GM21360 (cell line): Measurements from ENCODE around the gene OR8H2.
"Not testable (repeated sequence)": the region's sequence is repeated elsewhere in the genome, so short reads cannot be mapped to it uniquely, and the experiment has no call there.

Experiments
- ATAC-seq: cut with Tn5 transposase; IDR thresholded peaks from one replicate; pipeline ENCODE4 v1.9.1; 2021; ENCODE audit warnings: mild to moderate bottlenecking, moderate library complexity; ENCODE audit not compliant: unreplicated experiment

Gene OR8H2

DNA sequence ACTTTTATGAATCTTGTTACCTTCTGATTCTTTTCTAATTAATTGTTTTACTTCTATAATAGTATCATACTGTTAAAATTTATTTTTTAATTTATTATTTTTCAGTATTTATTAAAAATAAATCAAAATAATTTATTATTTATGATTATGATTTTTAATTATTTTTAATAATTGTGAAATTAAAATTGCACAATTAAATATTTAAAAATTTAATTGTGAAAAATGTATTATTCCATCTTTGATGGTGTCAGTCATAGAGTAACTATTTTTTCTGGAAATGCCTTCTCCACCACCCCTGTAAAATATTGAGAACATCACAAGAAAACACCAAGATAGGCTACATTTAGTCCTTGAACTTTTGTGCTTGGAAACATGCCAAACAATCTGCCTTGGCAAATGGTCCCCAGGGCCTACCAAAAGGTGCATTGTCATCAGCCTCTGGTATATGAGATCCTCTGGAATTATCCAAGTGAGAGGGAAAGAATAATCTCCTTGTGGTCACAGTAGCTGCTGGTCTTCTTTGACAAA, at the start of gene OR8H2:
Gene OR8H2, plus strand, starts transcription at position 478 of the 528 bp plus-strand sequence. CDS start 1,356 bp downstream, outside the sequence.
- no peak for ATAC-seq

GRCh38 chr11:56056366-56056765, 47.1 kb upstream of the OR8H2 start:
- not testable (repeated sequence) for ATAC-seq

GRCh38 chr11:56057661-56058237, 45.7 kb upstream of the OR8H2 start:
- ATAC-seq, result not testable (repeated sequence)

GRCh38 chr11:56058260-56058780, 45.2 kb upstream of the OR8H2 start:
- not testable (repeated sequence) for ATAC-seq

DNA sequence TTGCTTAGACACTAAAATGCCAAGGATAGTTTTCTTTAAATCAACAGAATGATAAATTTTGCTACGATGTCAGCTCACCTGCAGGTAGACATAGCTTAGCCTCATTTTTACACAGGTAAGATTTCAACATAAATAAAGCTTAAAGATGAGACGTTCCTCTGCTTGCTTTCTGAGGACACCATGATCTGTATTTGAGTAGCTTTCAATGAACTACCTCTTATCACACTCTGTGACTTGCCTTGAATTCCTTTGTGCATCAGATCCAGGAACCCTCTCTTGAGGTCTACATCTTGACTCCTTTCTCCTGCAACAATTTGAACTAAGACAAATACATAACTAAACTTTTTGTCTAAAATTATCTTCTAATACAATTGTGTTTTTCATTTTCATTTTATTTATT, 36.5 kb upstream of the OR8H2 start:
- ATAC-seq, result no peak

DNA sequence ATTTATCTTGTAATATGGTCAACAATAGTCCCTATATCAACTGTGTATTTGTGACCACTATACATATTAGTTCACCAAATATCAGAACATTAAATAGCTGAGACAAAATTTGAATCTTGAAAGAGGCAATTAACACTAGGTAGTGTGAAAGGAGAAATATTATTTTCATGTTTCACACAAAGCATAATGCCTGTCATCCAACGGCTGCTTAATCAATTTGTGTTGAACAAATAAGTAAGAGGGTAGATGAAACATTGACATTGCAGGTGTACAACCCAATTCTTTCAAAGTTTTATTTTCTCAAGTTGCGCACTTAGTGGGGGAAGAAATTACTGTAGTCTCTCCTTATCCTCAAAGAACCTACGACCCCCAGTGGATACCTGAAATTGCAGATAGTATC, 13.8 kb upstream of the OR8H2 start:
- ATAC-seq, result no peak

- ATAC-seq, result no peak
Measured at GRCh38 chr11:56093008-56093407, 10.5 kb upstream of the OR8H2 start, which contains the start of gene OR8I2. OR8I2 (plus strand) TSS chr11:56093308; CDS start chr11:56093308, 0 bp downstream.

GRCh38 chr11:56122073-56122472, 18.6 kb downstream of the OR8H2 start, which contains the start of gene OR8H3:
OR8H3 (plus strand) TSS chr11:56122373; CDS start chr11:56122373, 0 bp downstream.
- ATAC-seq, result no peak

DNA sequence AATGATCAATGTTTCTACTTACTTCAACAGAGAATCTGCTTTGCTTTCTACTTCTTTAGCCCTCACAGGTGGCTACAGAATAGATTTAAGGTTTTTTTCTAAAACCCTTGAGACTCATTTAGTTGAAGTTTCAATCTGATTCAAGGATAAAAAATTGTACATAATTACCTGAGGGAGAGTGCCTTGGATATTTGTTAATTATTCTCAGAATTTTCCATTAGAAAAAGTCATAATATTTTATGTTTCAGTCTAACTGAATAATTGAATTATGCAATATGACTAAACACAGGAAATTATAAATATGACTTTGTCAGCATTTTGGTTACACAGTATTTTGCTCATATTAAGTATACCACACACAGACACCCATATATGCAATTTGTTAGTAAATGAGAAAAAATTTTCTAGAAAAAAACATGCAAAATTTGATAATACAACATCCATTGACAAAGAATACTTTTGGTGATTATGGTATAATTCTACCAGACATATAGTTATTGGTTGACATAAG, 36.7 kb downstream of the OR8H2 start, which contains the start of gene OR8J3:
Gene OR8J3, minus strand, starts transcription at position 51 of the 511 bp plus-strand sequence. CDS start 2,483 bp downstream, outside the sequence.
- ATAC-seq, result no peak

GRCh38 chr11:56143681-56144080, 40.2 kb downstream of the OR8H2 start:
- not testable (repeated sequence) for ATAC-seq

GRCh38 chr11:56151376-56151775, 47.9 kb downstream of the OR8H2 start:
- ATAC-seq, result no peak

DNA sequence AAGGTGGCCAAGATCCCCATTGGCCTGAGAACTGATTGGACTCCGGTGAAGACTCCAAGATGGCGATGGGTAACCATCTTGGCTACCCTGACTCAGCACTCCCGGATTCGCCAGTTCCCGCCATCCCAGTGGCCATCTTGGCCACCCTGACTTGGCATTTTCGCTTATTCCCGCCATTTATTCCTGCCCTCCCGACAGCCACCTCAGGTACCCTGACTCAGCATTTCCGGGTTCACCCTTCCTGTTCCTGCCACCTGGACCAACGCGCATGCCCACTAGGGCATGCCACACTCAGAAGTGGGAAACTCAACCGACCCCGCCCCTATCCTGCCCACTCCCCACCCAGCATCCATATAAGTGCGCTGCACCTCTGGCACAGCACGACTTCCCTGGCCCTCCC, 48.8 kb downstream of the OR8H2 start:
- ATAC-seq, result no peak
